Nephron progenitor cell (in vitro differentiated cells): ENCODE data around the gene TGM2.

ENCODE experiments used
- DNase-seq: peaks from one replicate; pipeline ENCODE4 v3.0.0; 2021
- H3K27ac Mint-ChIP-seq: 2 replicates; pipeline ENCODE4 v1.8.0; 2021; ENCODE audit warnings: mild to moderate bottlenecking, moderate library complexity, mixed read lengths
- H3K27me3 Mint-ChIP-seq: 2 replicates; pipeline ENCODE4 v1.8.0; 2021; ENCODE audit warnings: mild to moderate bottlenecking, low read depth, mixed read lengths; ENCODE audit not compliant: poor library complexity
- H3K36me3 Mint-ChIP-seq: 2 replicates; pipeline ENCODE4 v1.8.0; 2021; ENCODE audit warnings: low read depth, mixed read lengths
- H3K4me1 Mint-ChIP-seq: 2 replicates; pipeline ENCODE4 v1.8.0; 2021; ENCODE audit warnings: mixed read lengths
- H3K4me3 Mint-ChIP-seq: 2 replicates; pipeline ENCODE4 v1.8.0; 2021; ENCODE audit warnings: mild to moderate bottlenecking, moderate library complexity, mixed read lengths
- H3K9me3 Mint-ChIP-seq: 2 replicates; pipeline ENCODE4 v1.8.0; 2021; ENCODE audit warnings: mild to moderate bottlenecking, moderate library complexity, mixed read lengths
- CTCF ChIP-seq: fragments of 200-600 bp; sonication (generic); IDR thresholded peaks from 2 replicates; pipeline ENCODE4 v1.5.0; 2021; ENCODE audit warnings: antibody characterized with exemption

TGM2 gene

GRCh38 chr20:38136421-38137245, 28.4 kb downstream of the TGM2 start:
- Mint-ChIP-seq H3K9me3 (no peaks in the 10 kb centered on the region), H3K27me3 (peaks cover 13% of the 10 kb centered on the region), H3K36me3 (no peaks in the 10 kb centered on the region), H3K4me3 (no peak overlapping the region), H3K4me1 (peaks cover 48% of the 10 kb centered on the region), H3K27ac (no peak overlapping the region)
- DNase-seq, result no peak
- TF ChIP-seq CTCF, result no peak

- no peaks in the 10 kb centered on the region for H3K9me3 Mint-ChIP-seq
- H3K4me3 Mint-ChIP-seq, result no peak overlapping the region
- no peak overlapping the region for H3K27ac Mint-ChIP-seq
- H3K4me1 Mint-ChIP-seq, result peaks cover 41% of the 10 kb centered on the region
- no peak for TF ChIP-seq CTCF
- DNase-seq, result no peak
- H3K36me3 Mint-ChIP-seq, result no peaks in the 10 kb centered on the region
- peaks cover 13% of the 10 kb centered on the region for H3K27me3 Mint-ChIP-seq
Observed at GRCh38 chr20:38135651-38136420, 29.2 kb downstream of the TGM2 start.

- Mint-ChIP-seq H3K36me3 (no peaks in the 10 kb centered on the region), H3K4me3 (no peak overlapping the region)
- DNase-seq, result no peak
Observed at GRCh38 chr20:38135271-38135650, 29.8 kb downstream of the TGM2 start.

GRCh38 chr20:38134427-38135270, 30.4 kb downstream of the TGM2 start:
- Mint-ChIP-seq H3K27ac (no peak overlapping the region), H3K4me3 (no peak overlapping the region), H3K9me3 (no peaks in the 10 kb centered on the region), H3K4me1 (peaks cover 39% of the 10 kb centered on the region), H3K36me3 (no peaks in the 10 kb centered on the region), H3K27me3 (peaks cover 13% of the 10 kb centered on the region)
- TF ChIP-seq CTCF, result no peak
- no peak for DNase-seq

More at GRCh38 chr20:38135271-38135650, 29.8 kb downstream of the TGM2 start:
- peaks cover 41% of the 10 kb centered on the region for H3K4me1 Mint-ChIP-seq
- no peak for TF ChIP-seq CTCF
- H3K9me3 Mint-ChIP-seq, result no peaks in the 10 kb centered on the region
- peaks cover 13% of the 10 kb centered on the region for H3K27me3 Mint-ChIP-seq
- no peak overlapping the region for H3K27ac Mint-ChIP-seq

- no peak overlapping the region for H3K4me3 Mint-ChIP-seq
- no peaks in the 10 kb centered on the region for H3K9me3 Mint-ChIP-seq
- no peak for TF ChIP-seq CTCF
- peaks cover 33% of the 10 kb centered on the region for H3K4me1 Mint-ChIP-seq
- H3K36me3 Mint-ChIP-seq, result no peaks in the 10 kb centered on the region
- peaks cover 13% of the 10 kb centered on the region for H3K27me3 Mint-ChIP-seq
- no peak overlapping the region for H3K27ac Mint-ChIP-seq
- DNase-seq, result no peak
Observed at GRCh38 chr20:38133680-38134426, 31.2 kb downstream of the TGM2 start.
